Esophagus squamous epithelium (tissue), 4 donors: Measurements from ENCODE around the gene ACCSL.

ENCODE experiments used
- CTCF ChIP-seq, 6 experiments: fragments of 450-650 bp in 4 of 6; fragments of 200-600 bp in 2 of 6; sonication (generic) in 2 of 6; IDR thresholded peaks; one replicate each; pipeline ENCODE4 v1.5.1; 2016 to 2019; ENCODE audit warnings: antibody characterized with exemption in 6 of 6, mild to moderate bottlenecking in 4 of 6, moderate library complexity in 4 of 6
- POLR2A ChIP-seq, 4 donors: fragments of 450-650 bp; IDR thresholded peaks; one replicate each; pipeline ENCODE4 v1.6.1; 2017; ENCODE audit warnings: antibody characterized with exemption in 4 of 4, mild to moderate bottlenecking in 4 of 4, moderate library complexity in 3 of 4

- TF ChIP-seq CTCF (IDR thresholded peaks at IDR 0.05) (no peak), POLR2A (IDR thresholded peaks at IDR 0.05) (no peak)
These were observed 4.6 kb upstream of the ACCSL start for GRCh38 chr11:44043157-44043556.
